HepG2 (cell line): ENCODE data around the gene NUP155.

Source experiments
- BRCA1 ChIP-seq: sonication (generic); formaldehyde crosslinking; IDR thresholded peaks from 2 replicates; pipeline ENCODE4 v1.4.0; 2020; ENCODE audit warnings: missing genetic modification reagents
- CREB1 ChIP-seq, 2 experiments: fragments of 450-650 bp in 1 of 2; IDR thresholded peaks; 2 replicates each; pipeline ENCODE4 v1.6.1; 2016 to 2017; ENCODE audit warnings: control low read depth in 1 of 2, mild to moderate bottlenecking in 1 of 2, missing compliant biosample characterization in 1 of 2, missing genetic modification characterization in 1 of 2
- EZH2 ChIP-seq: conservative IDR thresholded peaks from 2 replicates; pipeline ENCODE4 v1.6.1; 2012; ENCODE audit warnings: mild to moderate bottlenecking, low read depth, low read length, moderate library complexity
- HES4 ChIP-seq: sonication (generic); formaldehyde crosslinking; IDR thresholded peaks from 2 replicates; pipeline ENCODE4 v1.9.0; 2021; ENCODE audit warnings: mild to moderate bottlenecking, missing genetic modification reagents, borderline replicate concordance
- HNRNPL ChIP-seq: fragments of 200-400 bp; formaldehyde crosslinking; IDR thresholded peaks from 2 replicates; pipeline ENCODE4 v1.6.1; 2017; ENCODE audit warnings: mild to moderate bottlenecking, low read depth, low read length
- MEIS2 ChIP-seq: sonication (generic); formaldehyde crosslinking; IDR thresholded peaks from 2 replicates; pipeline ENCODE4 v1.9.0; 2021; ENCODE audit warnings: mild to moderate bottlenecking, missing genetic modification reagents
- POLR2A ChIP-seq, 2 experiments: IDR thresholded peaks; 2 replicates each; pipeline ENCODE4 v1.6.1; 2011; ENCODE audit warnings: low read depth in 2 of 2, low read length in 2 of 2, mild to moderate bottlenecking in 1 of 2, moderate library complexity in 1 of 2; ENCODE audit not compliant: insufficient read depth in 1 of 2
- POLR2AphosphoS5 ChIP-seq: IDR thresholded peaks from 2 replicates; pipeline ENCODE4 v1.6.1; 2012; ENCODE audit warnings: low read depth, low read length
- ZFP36 ChIP-seq: fragments of 150-350 bp; IDR thresholded peaks from 2 replicates; pipeline ENCODE4 v1.6.1; 2018; ENCODE audit warnings: borderline replicate concordance, low read length, low read depth; ENCODE audit not compliant: partially characterized antibody
- ZFP91 ChIP-seq: sonication (generic); formaldehyde crosslinking; IDR thresholded peaks from 2 replicates; pipeline ENCODE4 v1.9.0; 2022; ENCODE audit warnings: missing genetic modification reagents, mild to moderate bottlenecking, borderline replicate concordance
- TF ChIP-seq, protein P1 (sequence below): sonication (generic); formaldehyde crosslinking; conservative IDR thresholded peaks from 2 replicates; pipeline ENCODE4 v1.4.0; 2020; ENCODE audit warnings: missing genetic modification reagents
- TF ChIP-seq, protein P2 (sequence below): sonication (generic); formaldehyde crosslinking; IDR thresholded peaks from 2 replicates; pipeline ENCODE4 v1.5.0; 2020; ENCODE audit warnings: mild to moderate bottlenecking, missing genetic modification reagents, moderate library complexity

DNA sequence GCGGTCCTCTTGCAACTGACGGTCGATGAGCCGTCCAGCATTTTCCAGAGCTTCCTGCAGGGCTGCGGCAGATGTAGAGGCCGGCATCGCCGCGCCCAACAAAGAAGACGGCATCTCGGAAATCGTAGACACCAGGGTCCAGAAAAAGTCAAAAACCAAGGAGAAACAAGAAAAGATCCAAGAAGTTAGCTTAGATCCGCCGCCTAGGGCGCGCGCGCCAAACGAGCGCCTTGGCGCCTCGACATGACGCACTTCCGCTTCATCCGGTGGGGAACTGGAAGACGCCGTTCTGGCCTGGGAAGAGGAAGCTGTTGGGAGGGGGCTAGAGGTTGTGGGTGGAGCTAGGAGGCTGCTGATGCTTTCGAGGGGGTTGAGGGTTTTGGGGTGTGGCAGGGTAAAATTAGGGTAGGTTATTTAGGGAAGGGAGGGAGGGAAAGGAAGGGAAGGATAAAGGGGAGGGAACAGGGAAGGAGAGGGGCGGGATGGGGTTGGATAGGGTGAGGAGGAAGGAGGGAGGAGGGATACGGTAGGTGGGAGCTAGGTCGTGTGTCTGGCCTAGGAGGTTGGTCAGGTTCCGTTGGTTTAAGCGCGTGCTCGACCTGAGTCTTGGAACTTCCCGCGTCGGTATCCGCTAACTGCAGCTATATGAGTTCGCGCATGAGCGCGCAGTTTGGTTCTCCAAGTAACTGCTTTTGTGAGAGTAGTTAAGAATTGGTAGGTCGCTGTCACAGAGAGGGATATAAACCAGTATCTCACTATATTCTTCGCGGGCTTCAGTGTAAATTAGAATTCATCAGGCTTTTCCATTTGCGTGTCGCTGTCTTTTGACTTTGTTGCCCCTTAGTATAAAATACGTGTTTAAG, at the start of gene NUP155:
- no peak for TF ChIP-seq EZH2
- TF ChIP-seq, protein P1, sequence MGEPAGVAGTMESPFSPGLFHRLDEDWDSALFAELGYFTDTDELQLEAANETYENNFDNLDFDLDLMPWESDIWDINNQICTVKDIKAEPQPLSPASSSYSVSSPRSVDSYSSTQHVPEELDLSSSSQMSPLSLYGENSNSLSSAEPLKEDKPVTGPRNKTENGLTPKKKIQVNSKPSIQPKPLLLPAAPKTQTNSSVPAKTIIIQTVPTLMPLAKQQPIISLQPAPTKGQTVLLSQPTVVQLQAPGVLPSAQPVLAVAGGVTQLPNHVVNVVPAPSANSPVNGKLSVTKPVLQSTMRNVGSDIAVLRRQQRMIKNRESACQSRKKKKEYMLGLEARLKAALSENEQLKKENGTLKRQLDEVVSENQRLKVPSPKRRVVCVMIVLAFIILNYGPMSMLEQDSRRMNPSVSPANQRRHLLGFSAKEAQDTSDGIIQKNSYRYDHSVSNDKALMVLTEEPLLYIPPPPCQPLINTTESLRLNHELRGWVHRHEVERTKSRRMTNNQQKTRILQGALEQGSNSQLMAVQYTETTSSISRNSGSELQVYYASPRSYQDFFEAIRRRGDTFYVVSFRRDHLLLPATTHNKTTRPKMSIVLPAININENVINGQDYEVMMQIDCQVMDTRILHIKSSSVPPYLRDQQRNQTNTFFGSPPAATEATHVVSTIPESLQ (CRISPR knock-in tag), result no peak
- no peak for TF ChIP-seq HES4
- TF ChIP-seq CREB1 (IDR thresholded peaks at IDR 0.05), result peak; percentile 95
- peak; percentile 100 for TF ChIP-seq CREB1 (CRISPR knock-in tag; IDR thresholded peaks at IDR 0.05)
- peak; percentile 83 for TF ChIP-seq ZFP91 (CRISPR knock-in tag)
- TF ChIP-seq POLR2A (IDR thresholded peaks at IDR 0.05; ENCODE audit: insufficient read depth in 1 of 2, low read depth in 2 of 2, low read length in 2 of 2), result peak; percentile 61 to 83
- no peak; the same call in none of the 2 replicates for TF ChIP-seq POLR2AphosphoS5
- peak; percentile 57; the same call in 1 of the 2 replicates for TF ChIP-seq HNRNPL
- TF ChIP-seq, protein P2, sequence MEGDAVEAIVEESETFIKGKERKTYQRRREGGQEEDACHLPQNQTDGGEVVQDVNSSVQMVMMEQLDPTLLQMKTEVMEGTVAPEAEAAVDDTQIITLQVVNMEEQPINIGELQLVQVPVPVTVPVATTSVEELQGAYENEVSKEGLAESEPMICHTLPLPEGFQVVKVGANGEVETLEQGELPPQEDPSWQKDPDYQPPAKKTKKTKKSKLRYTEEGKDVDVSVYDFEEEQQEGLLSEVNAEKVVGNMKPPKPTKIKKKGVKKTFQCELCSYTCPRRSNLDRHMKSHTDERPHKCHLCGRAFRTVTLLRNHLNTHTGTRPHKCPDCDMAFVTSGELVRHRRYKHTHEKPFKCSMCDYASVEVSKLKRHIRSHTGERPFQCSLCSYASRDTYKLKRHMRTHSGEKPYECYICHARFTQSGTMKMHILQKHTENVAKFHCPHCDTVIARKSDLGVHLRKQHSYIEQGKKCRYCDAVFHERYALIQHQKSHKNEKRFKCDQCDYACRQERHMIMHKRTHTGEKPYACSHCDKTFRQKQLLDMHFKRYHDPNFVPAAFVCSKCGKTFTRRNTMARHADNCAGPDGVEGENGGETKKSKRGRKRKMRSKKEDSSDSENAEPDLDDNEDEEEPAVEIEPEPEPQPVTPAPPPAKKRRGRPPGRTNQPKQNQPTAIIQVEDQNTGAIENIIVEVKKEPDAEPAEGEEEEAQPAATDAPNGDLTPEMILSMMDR (CRISPR knock-in tag), result peak; percentile 44
- TF ChIP-seq BRCA1 (CRISPR knock-in tag), result no peak
- no peak for TF ChIP-seq MEIS2 (CRISPR knock-in tag)
- no peak for TF ChIP-seq ZFP36
